Endothelial cell of umbilical vein (primary cell): Measurements from ENCODE around the gene PRCD.

Experiments used
- EZH2 ChIP-seq: IDR thresholded peaks from 2 replicates; pipeline ENCODE4 v1.6.1; 2012; ENCODE audit warnings: borderline replicate concordance, low read depth, mild to moderate bottlenecking, moderate library complexity, low read length, inconsistent platforms; ENCODE audit not compliant: severe bottlenecking
- POLR2A ChIP-seq: IDR thresholded peaks from 2 replicates; pipeline ENCODE4 v1.6.1; 2012; ENCODE audit warnings: low read depth, mild to moderate bottlenecking, control low read depth, low read length

DNA sequence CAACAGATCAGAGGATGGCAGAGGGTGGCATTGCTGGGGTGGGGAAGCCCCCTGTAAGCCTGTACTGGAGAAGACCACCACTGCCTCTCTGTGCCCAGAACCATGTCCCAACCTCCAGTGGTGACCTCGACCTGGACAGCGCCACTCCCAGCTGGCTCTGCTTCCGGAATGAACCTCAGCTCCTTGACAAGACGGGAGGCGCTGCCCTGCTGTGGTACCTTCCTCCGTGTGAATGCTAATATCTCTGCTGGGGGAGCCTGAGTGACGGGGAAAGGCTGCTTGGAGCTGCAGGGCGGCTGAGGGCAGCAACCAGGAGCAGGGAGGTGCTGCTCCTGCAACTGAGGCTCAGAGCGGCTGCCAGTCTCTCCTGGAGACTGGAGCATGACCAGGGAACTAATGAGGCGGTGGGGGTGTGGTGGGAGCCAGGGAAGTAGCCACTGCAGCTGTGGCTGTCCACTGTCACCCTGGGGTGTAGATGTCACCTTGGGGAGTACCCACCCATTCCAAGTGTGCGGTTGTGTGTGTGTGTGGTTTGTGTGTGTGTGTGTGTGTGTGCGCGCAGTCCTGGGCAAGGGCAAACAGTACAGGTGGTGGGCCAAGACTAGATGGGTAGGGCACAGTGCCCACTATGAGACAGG, 6.2 kb downstream of the PRCD start:
- TF ChIP-seq POLR2A (no peak), EZH2 (no peak)
